Left colon (tissue), 2 donors: ENCODE results near the gene ACACA. TPM values are rescaled to one million over a fixed set of nuclear protein-coding genes. Genes with fewer than 3 reads are reported as not detected.
"Not testable (repeated sequence)": the region's sequence is repeated elsewhere in the genome, so short reads cannot be mapped to it uniquely, and the experiment has no call there.

Source experiments
- ATAC-seq: fragments of 200-7000 bp; cut with Tn5 transposase; one replicate; pipeline ENCODE4 v1.9.1; 2020; ENCODE audit warnings: mild to moderate bottlenecking, moderate library complexity
- DNase-seq, 2 donors: peaks; one replicate each; pipeline ENCODE4 v3.0.0-alpha.2; 2020
- intact Hi-C, 2 donors: fragments of 100-400 bp; cut with DNase I in 1 of 2; cut with micrococcal nuclease in 1 of 2; formaldehyde crosslinking; loops; one replicate each; pipeline versions ENCODE4 v1.11.2 to v1.14.0; 2022; cut with DNase I, micrococcal nuclease
- total RNA-seq, 2 donors: library from RNA; stranded (reverse); fragmentation: NEBNext Ultra II Directional; extraction: Animal tissue kit (Norgen Biotek cat#: 25700); gene quantifications; one replicate each; pipeline ENCODE4 v1.2.1, GENCODE V29; 2021
- donor health status: DM: no; HTN: no; CAD: no.
- donor health status: DM: yes; HTN: yes; CAD: no.

Gene ACACA
- total RNA-seq, 2 donors from 2014 or later = 47.8 to 72.1 TPM

DNA sequence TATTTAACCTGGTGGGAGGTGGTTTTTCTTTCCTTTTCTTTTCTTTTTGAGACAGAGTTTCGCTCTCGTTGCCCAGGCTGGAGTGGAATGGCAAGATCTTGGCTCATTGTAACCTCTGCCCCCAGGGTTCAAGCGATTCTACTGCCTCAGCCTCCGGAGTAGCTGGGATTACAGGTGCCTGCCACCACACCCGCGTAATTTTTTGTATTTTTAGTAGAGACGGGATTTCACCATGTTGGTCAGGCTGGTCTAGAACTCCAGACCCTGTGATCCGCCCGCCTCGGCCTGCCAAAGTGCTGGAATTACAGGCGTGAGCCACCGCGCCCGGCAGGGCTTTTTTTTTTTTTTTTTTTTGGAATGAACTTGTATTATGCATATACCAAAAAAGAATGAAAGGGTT lies 1.1 kb downstream of the ACACA start:
- ATAC-seq, intact Hi-C loops: not testable (repeated sequence)
- peak in 1 of 2 donors; percentile 35 for DNase-seq

DNA sequence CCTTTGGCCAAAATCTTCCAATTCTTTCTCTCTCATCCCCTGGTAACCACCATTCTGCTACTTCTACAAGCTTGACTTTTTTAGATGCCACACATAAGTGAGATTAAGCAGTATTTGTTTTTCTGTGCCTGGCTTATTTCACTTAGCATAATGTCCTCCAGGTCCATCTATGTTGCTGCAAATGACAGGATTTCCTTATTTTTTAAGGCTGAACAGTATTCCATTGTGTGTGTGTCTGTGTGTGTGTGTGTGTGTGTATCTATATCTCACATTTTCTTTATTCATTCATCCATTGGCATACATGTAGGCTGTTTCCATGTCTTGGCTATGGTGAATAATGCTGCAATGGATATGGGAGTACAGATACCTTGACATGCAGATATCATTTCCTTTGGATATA lies 6.1 kb downstream of the ACACA start:
- DNase-seq = no peak
- intact Hi-C loops = no loop called here
- no peak for ATAC-seq

DNA sequence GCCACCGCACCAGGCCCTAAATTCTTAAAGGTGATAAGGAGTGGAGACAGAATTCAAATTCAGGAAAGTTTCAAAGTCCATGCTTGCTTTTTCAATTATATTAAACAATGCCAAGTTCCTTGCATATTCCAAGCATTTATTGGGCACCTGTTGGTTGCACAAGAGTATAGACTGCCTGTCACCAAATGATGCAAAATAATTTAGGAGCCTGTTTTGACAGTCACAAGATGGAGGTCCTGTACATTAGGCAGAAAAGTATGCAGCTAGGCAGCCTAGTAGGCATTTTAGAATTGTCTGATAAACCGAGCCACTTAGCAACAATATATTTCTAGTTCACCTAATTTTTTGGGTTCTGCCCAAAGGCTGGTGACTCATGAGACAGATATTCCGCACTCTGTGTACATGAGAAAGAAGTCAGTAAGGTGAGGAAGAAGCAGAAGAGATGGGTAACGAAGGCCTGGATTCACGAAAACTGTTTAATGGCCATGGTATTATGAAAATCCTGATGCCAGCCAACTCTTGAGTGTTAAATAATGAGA lies 7.3 kb downstream of the ACACA start:
- ATAC-seq (peak; percentile 36), DNase-seq (no peak)
- intact Hi-C loops = no loop called here

DNA sequence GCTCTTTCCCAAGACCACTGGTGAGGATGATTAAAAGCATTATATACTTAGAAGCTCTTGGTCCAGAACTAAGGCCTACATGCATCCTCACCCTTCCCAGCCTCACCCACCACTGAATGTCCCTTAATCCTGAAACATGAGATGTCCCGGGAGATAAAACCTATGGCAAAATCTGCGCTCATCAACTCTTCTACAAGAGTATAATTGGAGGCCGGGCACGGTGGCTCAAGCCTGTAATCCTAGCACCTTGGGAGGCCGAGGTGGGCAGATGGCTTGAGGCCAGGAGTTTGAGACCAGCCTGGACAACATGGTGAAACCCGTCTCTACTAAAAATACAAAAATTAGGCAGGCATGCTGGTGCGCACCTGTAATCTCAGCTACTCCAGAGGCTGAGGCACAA lies 13.3 kb downstream of the ACACA start:
- DNase-seq = no peak
- intact Hi-C loops = no loop called here

DNA sequence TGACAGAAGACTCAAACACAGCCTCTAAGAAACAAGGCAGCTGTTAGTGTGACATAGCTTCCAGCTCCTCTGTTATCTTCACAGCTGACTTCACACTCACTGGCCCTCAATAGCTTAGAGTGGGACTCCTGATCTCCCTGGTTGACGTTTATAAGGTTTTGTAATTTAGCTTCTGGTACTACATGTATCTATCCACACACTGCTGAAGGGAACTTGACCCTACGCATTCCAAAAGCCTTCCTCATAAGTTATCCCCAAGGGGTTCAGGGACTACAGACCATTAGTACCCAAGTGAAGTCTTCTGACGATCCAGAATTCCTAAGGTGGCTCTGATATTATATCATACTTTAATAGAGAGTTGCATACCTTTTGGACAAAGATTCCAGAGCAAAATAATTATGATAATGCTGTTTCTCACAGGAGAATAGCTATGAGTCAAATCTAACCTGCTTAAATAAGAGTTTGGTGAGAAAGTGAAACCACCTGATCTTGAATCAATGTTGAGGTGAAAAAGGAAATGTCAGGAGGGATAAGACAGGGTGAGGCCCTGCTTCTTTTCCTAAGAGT lies 14.5 kb downstream of the ACACA start:
- DNase-seq (no peak), ATAC-seq (no peak)
- intact Hi-C loops = no loop called here

More for the DNA sequence above, 13.3 kb downstream of the ACACA start:
- no peak for ATAC-seq

DNA sequence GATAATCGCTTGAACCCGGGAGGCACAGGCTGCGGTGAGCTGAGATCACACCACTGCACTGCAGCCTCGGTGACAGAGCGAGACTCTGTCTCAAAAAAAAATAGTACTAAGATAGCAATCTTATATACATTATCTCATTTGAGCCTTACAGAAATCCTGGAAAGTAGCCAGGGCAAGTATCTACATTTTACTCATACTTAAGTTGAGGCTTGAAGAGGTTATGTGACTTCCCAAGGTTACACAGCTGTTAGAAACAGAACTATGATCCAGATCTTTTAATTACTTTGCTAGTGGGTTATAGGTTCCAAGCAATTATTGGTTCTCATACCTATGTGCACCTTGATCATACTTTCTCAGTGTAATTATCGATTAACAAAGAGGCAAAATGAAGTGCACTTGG lies 15.5 kb downstream of the ACACA start:
- intact Hi-C loops = no loop called here
- ATAC-seq (peak; percentile 16), DNase-seq (no peak)

DNA sequence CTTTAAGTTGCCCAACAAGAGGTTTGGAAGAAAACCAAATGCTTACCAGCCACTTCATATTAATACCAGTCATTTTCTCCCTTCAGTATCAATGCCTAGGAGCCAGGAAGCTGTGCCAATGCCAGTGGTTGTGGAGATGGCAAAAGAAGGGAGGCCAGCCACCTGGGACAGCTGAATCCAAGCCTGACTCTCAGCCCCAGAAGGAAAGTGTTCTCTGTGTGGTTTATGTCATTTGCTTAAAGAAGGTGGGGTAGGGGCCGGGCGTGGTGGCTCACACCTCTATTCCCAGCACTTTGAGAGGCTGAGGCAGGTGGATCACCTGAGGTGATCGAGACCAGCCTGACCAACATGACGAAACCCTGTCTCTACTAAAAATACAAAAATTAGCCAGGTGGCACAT lies 17.5 kb downstream of the ACACA start:
- intact Hi-C loops = no loop called here
- ATAC-seq = peak; percentile 47

DNA sequence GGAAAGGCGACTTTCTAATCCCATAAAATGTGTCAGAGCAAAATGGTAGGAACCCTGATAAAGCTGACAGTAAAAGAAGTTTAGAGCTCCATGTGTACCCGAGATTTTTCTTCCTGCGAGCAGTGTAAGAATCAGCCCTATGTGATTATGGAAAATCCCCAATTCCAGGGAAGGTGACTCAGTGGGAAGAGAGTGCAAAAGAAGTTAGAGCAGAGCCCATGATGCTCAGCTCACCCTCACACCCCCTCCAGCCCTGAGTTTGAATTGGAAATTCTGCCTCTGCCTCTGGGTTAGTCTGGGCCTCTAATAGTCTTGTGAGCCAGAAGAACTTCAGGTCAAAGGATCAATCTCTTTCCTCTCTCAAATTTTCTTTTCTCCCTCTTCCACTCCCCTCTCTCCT lies 18.4 kb downstream of the ACACA start:
- no peak for ATAC-seq
- intact Hi-C loops = no loop called here
- no peak for DNase-seq

More for the DNA sequence above, 17.5 kb downstream of the ACACA start:
- DNase-seq = peak in 1 of 2 donors; percentile 28

DNA sequence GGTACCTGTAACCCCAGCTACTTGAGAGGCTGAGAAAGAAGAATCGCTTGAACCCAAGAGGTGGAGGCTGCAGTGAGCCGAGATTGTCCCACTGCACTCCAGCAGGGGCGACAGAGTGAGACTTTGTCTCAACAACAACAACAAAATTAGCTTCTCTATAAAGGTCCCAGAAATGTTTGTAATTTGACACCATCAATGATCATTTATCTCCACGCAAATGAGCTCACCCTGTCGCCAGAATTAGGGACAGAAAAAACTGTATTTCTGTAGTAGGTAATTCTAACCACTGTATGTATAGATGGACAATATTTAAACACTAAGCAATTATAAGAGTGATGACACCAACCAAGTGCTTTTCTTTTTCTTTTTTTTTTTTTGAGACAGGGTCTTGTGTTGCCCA lies 20.2 kb downstream of the ACACA start:
- intact Hi-C loops = no loop called here
- DNase-seq (no peak), ATAC-seq (no peak)

DNA sequence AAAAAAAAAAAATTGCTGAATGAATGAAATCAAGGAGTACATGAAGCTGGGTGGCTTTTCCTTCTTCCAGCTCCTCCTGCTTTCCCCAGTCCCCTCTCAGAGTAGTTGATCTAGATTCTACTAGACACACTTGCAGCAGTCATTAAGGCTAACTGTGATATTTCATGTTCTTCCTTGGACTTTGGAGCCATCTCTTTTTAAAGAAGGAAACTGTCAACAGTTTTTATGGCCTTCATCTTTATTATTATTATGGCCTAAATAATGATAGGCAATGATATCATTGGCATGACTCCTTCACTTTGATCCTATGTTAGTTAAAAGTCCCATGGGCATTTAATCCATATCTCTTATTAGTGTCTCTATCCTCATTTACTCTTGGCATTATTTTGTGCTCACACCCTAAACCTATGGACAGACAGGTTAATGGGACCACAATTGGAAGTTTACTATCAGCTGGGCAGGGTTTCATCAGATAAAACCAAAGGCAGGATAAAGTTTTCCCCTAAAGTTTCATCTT lies 21.1 kb downstream of the ACACA start:
- intact Hi-C loops = no loop called here
- DNase-seq = no peak
- peak; percentile 92 for ATAC-seq

DNA sequence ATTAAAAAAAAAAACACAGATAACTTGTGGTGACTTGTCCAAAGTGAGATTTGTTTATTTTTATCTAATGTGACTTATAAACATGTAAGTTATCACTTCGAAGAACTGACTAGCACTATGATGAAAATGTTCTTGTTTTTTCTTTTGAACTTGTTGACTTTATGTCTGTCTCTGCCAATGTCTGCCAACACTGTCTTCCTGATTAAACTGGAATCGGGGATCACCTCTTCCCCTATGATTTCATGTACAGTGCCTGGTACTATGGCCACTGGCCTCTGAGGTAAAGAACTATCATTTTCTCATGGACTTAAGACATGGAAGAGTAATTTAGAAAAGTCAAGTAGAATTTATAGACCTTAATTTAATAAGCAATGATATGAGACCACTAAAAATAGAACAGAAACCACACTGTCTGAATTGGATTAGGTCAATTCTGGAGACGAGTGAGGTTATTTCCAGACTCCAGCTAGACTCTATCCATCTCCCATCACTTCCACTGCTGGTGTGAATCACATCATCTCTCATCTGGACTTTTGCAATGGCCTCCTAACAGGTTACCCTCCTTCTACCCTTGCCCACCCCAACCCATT lies 22.0 kb downstream of the ACACA start:
- ATAC-seq = no peak
- intact Hi-C loops = no loop called here
- no peak for DNase-seq

DNA sequence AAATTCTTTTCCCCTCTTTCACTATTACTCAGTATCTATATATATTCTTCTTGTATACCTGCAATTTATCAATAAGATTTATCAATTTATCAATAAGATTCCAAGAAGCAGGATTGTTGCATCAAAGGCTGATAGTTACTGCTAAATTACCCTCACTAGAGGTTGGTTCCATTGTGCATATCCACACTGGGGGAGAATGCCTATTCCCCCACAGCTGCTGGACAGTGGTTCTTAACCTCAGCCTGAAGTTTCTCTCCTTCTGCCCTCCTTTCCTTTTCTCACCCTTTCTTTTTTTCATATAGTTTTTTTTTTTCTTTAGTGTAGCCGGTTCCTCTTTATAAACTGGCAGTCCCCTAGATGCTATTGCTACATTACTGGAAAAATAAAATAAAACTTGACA lies 24.6 kb downstream of the ACACA start:
- intact Hi-C loops = no loop called here
- no peak for DNase-seq
- no peak for ATAC-seq

DNA sequence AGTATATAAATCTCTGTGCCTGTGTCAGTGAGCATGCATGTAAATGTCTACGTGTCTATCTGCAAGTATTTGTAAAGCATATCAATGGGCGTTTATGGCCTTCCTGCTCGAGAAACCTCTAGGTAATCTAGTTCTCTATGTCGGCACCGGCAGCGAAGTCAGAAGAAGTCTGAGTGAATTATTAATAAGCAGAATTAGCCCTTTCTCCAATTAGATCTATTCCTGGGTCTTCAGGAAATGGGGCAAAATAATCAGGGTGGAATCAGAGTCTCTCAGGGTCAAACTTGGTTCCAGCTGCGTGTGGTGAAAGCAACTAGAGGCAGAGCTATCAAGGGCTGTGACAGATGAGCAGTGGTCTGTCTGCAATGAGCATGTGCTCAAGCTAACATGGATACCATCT lies 30.9 kb downstream of the ACACA start, which contains the start of gene C17orf78:
Gene C17orf78 (plus strand): TSS at position 280 of the 400 bp plus-strand sequence. CDS start 108 bp downstream, at position 388.
- ATAC-seq (no peak), DNase-seq (no peak)
- intact Hi-C loops = no loop called here

DNA sequence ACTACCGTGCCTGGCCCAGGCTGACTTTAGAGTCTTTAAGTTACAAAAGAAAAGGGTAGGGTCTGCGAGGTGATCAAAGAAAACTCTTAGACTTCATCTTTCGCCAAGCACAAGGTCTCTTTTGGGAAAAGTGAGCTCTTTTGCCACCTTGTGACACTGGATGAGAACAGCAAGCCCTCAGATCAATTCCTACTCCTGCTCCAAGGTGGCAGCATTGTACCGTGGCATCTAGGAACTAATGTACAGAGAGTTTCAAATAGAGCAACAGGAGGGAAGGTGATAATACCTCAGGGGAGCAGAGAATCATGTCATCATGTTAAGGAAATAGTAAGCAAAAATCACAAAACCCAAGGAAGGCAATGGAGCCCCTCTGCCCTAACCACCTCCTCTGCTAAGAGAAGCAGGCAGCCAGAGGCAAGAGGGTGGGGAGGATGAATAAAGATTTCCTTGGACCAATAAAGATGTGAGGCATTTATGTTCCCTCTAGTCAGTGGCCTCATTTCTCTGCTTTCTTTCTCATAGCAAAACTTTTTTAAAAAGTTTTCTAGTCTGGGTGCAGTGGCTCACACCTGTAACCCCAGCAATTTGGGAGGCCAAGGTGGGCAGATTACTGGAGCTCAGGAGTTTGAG lies 33.0 kb downstream of the ACACA start:
- intact Hi-C loops = no loop called here
- DNase-seq (peak; percentile 42 to 67), ATAC-seq (peak; percentile 99)

DNA sequence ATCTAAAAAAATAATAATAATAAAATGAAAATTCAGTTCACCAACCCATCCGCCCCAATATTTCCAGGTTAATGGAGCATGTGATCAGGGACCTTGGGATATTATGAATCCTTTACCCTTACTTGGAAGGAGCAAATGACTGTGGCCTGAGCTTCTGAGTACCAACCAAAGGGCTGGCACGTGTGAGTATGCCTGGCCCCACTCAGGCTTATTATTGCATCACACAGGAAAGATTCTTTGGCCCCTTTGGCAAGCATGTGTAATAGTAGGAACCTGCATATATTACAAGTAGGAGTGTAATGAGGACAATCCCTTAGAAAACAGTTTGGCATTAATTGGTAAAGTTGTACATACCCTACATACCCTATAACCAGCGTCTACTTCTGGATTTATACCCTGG lies 38.1 kb downstream of the ACACA start:
- intact Hi-C loops = no loop called here
- ATAC-seq = no peak
- DNase-seq = no peak

DNA sequence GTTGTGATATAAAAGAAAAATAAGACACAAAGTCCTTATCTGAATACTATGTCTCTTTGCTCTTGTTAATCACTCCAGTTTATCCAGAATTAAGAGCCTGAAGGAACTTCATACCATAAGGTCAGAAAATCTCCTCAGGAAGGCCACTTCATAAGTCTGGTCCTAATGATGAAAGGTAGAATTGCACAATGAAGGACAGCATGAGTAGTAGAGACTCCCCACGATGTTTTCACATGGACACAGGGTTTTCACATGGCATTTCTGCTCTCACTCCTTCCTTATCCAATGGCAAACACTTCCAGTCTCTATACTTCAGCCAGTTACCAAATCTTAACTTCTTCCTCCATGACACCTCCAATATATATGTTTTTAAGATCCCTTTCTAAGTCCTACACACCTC lies 41.0 kb downstream of the ACACA start:
- DNase-seq (no peak), ATAC-seq (no peak)
- intact Hi-C loops = no loop called here

DNA sequence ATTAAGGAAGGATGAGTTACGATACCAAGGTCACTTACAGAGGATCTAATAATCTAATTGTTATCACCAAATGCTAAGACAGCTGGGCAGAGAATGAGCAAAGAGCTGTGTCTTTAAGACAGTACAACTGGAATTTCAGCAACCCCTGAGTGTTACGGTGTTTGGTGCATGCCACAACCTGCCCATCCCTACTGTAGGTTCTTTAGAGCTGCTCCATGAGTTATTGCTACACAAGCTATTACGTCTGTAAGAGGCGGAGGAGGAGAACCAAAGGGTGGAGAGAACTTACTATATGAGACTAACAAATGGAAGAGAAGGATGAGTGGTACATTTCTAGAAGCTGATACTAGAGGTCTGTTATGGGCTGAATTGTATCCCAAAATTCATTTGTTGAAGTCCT lies 45.1 kb downstream of the ACACA start:
- intact Hi-C loops = no loop called here
- ATAC-seq (no peak), DNase-seq (no peak)

DNA sequence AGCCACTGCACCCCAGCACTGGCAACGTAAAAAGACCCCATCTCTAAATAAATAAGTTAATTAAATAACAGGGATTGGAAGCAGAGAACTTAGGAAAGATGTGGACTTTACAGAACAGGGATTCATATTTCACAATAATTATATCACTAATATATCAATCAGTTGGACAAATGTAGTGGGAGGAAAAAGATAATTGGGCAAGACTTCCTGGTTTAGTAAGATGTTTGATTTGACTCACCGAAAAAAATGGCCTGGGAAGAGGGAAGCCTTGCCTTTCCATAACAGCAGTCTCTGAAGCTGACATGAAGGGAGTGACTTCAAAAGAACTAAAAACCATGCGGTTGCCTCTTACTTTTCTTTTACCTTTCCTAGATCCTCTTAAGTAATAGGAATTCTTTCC lies 46.0 kb downstream of the ACACA start:
- intact Hi-C loops = no loop called here

DNA sequence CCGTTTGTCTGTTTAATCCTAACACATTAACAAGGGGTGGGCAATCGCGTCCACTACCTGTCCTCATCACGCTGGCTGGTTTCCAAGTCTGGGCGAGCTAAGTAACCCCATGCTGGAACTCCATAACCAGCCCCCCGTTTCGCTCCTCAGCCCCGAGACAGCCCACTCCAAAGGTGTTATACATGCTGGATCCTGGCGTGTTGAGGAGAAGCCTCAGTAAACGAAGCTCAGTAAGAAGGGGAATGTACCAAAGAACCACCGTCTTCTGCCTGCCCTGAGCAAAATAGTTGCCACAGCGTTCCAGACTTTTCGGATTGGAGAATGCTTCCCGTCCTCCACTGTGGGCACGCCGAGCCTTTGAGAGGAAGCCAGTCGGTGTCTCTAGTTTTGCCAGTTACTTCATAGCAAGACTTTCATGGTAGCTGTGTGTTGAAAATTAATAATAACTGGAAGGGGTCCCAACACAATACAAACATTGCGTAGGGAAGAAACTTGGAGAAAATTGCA lies 46.9 kb downstream of the ACACA start:
- DNase-seq (no peak), ATAC-seq (no peak)
- intact Hi-C loops = no loop called here

More for the DNA sequence above, 46.0 kb downstream of the ACACA start:
- ATAC-seq (no peak), DNase-seq (no peak)
